CMK (cell line): ENCODE data around the gene CHODL.

Experiments used
- DNase-seq: peaks from one replicate; pipeline ENCODE4 v3.0.0-alpha.2; 2010; ENCODE audit warnings: low read depth

Gene CHODL, protein sequence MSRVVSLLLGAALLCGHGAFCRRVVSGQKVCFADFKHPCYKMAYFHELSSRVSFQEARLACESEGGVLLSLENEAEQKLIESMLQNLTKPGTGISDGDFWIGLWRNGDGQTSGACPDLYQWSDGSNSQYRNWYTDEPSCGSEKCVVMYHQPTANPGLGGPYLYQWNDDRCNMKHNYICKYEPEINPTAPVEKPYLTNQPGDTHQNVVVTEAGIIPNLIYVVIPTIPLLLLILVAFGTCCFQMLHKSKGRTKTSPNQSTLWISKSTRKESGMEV

DNA sequence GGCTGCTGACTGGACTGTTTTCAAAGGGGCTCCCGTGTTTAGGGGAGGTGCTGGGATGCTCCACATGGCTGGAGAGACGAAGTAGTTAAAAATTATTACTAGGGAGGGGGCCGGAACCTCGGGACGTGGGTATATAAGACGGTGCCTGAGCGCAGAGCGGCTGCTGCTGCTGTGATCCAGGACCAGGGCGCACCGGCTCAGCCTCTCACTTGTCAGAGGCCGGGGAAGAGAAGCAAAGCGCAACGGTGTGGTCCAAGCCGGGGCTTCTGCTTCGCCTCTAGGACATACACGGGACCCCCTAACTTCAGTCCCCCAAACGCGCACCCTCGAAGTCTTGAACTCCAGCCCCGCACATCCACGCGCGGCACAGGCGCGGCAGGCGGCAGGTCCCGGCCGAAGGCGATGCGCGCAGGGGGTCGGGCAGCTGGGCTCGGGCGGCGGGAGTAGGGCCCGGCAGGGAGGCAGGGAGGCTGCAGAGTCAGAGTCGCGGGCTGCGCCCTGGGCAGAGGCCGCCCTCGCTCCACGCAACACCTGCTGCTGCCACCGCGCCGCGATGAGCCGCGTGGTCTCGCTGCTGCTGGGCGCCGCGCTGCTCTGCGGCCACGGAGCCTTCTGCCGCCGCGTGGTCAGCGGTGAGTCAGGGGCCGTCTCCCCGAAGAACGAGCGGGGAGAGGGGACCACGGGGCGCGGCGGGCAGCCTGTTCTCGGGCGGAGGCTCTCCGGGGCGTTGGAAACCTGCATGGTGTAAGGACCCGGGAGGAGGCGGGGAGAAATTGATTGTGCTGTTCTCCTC is at the start of gene CHODL:
TSS of gene CHODL (plus strand) at position 163 of the 793 bp plus-strand sequence. CDS start at position 554, 391 bp downstream.
- DNase-seq: no peak

DNA sequence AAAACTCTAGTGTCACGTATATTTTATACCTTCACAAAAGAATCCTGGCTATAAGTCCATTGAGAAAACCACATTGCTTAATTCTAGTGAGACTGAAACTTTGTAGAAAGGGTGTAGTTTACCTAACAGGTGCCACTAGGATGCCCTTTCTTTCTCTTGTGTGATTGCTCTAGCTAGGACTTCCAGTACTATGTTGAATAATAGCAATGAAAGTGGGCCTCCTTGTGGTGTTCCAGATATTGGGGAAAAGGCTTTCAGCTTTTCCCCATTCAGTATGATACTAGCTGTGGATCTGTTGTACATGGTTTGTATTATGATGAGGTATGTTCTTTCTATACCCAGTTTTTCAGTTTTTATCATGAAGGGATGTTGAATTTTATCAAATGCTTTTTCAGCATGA is 39.7 kb upstream of the CHODL start:
- no peak for DNase-seq

DNA sequence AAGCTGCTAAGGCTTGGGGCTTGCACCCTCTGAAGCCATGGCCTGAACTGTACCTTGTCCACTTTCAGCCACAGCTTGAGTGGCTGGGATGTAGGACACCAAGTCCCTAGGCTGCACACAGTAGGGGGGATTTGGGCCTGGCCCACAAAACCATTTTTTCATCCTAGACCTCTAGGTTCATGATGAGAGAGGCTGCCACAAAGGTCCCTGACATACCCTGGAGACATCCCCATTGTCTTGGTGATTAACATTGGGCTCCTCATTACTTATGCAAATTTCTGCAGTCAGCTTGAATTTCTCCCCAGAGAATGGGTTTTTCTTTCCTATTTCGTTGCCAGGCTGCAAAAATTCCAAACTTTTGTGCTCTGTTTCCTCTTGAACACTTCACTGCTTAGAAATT is 26.3 kb upstream of the CHODL start:
- DNase-seq: no peak

DNA sequence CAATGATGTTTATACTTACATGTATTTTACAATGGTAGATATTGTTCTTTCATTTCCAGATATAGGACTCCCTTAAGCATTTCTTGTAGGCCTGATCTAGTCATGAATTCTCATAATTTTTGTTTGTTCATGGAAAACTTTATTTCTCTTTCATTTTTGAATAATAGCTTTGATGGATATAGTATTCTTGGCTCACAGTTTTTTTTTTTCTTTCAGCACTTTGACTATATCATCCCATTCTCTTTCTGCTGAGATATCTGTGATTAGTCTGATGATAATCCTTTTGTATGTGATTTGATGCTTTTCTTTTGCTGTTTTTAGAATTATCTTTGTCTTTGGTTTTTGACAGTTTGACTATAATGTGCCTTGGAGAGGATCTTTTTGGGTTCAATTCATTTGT is 24.1 kb upstream of the CHODL start:
- no peak for DNase-seq

DNA sequence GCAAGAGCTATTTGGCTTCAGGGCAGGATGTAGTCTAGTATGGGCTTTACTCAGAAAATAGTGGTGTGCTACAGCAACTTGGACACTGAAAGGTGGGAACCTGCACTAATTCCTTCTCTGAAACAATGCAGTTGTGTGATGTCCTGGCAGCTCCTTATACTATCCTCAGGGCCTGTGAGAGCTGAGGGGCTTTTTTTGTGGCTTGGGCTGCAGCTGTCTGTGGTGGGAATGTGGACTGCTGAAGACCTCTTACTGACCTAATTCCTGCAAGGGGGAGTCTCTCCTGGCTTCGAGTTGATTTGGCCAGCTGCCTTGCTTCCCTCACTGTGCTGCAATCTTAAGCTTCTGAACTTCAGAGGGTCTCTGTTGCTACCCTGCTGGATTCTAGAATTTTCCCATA is 22.3 kb upstream of the CHODL start:
- DNase-seq: no peak

DNA sequence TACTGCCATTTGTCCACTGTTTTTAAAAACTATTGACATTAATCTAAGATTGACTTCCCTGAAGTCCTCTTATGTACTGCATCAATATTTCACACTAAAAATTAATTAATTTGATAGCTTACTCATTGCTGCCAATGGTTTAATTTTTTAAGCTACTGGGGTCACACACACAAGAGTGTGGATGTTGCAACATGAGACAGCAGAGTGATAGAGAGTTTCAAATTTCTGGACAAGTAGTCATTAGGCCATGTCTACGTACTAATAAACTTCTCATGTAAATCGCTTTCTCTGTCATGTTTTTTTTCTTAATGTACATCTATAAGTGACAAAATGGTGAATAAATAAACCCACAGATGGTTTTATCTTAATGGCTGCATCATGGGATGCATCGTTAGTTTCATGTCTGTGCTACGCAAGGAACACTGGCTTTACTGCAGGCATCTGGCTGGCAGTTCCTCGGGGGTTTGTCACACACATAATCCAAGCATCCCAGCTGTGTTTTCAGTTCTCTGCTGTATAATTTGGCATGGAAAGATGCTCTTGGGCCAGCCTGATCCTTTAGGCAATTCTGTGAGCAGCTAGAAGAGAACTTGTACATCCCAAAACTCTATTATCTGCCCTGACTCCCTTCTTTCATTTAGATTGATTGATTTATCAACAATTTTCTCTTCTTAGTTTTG is 16.4 kb upstream of the CHODL start:
- no peak for DNase-seq

DNA sequence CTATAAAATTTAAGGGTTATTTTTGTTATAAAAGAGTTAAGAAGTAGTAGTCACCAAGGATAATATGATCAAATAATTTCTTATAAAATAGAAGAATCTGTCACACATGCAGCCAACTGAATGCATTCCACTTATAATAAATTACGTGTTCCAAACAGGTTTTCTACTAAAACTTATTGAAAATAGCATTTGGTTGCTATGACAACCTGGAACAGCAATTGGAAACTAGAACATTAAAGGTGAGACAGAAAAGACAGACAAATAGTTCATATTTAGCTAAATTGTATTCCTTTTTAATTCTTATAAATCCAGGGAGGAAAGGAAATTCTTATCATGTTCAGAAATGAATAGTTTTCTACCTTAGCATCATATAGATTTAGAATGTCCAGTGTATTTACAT is 9.1 kb upstream of the CHODL start:
- no peak for DNase-seq

DNA sequence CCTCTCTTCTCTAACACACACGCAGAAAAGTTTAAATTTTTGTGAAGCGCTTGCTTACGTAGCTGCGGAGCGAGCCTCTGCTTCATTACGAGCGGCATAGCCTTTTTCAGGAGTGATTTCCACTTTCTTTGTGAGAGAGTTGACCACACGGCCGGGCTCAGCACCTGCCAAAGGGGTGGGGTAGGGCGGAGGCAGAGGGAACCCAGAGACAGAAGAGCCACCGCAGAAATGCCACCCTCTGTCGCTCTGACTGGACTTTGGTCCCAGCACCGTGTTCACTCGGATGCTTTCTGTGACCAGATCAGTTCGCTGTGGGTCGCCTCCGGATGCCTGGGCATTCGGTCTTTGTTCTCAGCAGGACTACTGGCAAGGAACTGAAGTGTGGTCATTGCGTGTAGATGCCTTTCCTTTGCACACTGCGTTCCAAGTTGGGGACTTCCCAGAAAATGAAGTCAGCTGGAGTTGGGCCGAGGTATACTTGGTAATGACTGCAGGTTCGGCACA is 883 bp downstream of the CHODL start:
- DNase-seq: no peak

DNA sequence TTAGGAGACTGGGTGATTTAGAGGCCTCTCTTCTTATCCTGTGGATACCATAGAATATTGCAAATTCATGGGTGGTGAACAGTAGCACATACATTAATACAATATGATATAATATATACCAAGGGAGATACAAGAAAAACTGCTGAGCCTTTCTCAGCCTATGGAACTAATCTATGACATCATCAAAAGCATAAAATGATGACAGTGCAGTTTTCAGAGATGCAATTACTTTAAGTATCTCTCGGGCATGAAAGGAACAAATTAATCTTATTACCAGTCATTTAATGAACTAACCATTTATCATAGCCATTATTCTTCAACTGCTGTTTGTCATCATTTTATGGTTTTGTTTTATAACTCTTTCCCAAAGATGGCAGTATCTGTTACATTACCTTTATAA is 3.5 kb downstream of the CHODL start:
- DNase-seq: no peak

DNA sequence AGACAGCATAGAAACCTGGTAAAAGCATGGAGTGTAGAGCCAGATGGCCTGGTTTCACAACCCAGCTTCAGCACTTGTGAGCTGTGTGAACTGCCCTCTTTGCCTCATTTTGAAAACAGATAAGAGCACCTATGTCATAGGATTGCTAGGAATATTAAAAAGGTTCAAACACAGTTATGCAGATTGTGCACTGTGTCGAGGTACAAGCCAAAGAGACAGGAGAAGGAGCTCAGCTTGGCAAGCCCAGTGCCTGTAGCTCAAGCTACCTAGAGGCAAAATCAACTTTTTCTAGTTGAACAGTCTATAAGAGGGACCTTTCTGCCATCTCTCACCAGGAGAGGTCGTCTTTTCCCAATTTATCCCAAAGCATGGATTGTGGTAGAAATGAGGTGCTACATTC is 5.0 kb downstream of the CHODL start:
- DNase-seq: no peak

DNA sequence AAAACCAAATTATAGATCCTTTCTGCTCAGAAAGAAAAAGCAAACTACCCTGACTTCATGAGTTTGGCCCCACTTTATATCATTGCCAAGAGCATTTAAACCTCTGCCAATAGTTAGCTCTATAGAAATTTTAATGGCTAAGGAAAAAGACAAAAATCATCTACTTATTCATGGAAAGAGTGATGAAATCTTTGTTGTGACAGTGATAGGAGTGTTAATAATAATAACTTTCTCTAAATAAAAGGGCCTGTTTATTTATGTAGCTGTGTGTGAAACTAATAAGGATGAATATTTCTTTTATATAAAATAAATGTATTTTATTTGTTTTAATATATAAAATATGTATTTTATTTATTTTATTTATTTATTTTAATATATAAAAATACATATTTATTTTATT is 6.4 kb downstream of the CHODL start:
- DNase-seq: no peak

DNA sequence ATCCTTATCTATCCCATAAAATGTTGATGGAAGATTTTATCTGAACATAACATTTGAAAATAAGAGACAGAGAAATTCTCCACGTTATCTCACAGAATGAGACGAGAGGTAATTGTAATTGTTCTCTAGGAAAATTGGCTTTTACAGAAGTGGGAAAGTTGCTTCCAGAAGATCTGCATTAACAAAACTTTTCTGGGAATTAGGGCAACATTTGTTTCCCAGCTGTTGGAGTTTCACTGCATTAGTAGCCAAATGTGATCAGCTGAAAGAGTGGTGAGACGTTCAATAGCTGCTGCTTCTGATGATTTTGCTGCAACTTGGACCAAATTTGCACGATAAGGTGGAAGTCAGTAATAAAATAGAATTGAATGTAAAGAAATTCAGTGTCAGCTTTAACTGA is 7.6 kb downstream of the CHODL start:
- no peak for DNase-seq

DNA sequence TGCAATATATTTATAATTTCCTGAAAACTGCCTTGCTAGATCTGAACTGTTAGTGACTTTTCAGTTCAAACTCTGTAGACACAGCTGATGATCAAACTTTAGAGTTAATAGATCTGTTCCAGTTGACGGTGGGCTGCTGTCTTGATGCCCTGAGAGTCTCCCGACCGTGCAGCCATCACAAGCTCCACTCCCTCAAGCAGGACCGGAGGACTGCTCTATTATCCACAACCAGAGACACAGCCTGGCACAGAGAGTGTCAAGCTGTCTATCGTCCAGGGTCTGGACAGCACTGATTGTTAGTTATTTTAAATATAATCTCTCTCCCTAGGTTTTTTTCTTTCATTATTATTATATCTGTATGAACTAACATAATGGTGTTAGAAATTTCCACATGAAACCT is 8.0 kb downstream of the CHODL start:
- DNase-seq: no peak

DNA sequence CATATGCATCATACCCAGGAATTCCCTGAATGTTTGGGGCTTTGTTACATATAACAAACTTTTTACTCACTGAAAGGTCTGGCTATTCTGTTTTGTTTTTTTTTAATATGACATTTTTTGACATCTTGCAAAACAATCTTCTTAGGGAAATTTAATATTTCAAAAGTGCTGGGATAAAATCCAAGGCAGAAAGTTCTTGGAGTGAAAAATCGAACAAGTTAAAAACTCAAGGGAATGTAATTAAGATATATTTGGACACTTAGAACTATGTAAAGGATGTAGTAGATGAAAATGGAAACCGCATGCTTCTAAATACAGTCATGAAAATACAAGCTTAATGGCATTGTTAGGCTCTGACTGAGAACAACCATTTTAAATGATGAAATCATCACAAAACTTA is 8.6 kb downstream of the CHODL start:
- no peak for DNase-seq

DNA sequence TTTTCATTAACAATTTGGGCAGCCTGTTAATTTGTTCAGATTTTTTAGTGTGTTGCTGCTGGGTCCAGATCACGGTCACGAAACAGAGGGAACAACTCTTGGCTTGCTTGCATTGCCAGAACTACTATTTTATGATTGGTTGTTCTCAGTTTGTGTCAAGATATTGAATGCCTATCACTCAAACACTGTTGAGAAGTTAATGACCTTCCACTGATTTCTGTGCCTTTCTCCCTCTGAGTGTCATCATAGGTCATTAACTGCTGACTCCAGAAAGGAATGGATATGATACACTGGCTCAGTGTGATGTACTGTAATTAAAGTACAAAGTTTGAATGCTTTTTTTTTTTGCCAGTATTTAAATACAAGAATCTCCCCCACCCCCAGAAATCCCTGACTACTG is 9.2 kb downstream of the CHODL start:
- no peak for DNase-seq

DNA sequence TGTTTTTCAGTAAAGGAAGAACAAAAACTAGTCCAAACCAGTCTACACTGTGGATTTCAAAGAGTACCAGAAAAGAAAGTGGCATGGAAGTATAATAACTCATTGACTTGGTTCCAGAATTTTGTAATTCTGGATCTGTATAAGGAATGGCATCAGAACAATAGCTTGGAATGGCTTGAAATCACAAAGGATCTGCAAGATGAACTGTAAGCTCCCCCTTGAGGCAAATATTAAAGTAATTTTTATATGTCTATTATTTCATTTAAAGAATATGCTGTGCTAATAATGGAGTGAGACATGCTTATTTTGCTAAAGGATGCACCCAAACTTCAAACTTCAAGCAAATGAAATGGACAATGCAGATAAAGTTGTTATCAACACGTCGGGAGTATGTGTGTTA is 21.3 kb downstream of the CHODL start:
- no peak for DNase-seq

DNA sequence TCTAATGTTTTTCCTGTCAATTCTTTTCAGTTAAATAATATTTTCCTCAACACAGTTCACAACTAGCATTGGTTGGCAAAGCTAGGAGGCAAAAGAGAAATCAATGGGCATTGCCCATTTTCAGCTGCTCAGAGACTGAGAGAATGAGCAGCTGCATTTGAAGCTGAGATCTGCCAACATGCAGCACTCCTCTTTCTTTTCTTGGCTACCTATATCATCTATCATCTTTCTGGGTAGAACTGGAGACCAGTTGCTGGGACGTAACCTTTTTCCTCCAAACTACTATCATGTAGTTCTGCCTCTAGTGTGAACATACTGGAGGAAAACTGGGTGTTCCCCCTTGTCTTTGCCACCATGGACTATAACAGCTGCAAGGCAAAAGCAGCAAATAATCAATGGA is 22.9 kb downstream of the CHODL start:
- no peak for DNase-seq

DNA sequence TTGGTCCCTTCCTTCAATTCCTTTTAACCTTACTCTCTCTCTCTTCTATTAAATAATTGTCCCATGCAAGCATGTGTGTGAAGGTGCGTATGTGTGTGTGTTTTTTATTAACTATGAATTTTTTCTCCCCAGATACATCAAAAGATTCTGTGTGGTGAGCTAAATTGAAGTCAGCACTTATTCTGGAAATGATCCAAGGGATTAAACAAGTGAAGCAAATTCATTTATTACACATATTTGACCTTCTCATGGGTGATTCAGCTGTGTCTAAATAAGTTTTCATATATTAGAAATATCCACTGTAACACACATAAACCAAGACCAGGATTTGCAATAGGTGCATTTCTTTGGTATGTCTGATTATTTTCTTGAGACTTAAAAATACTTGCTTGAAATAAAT is 24.3 kb downstream of the CHODL start:
- no peak for DNase-seq

DNA sequence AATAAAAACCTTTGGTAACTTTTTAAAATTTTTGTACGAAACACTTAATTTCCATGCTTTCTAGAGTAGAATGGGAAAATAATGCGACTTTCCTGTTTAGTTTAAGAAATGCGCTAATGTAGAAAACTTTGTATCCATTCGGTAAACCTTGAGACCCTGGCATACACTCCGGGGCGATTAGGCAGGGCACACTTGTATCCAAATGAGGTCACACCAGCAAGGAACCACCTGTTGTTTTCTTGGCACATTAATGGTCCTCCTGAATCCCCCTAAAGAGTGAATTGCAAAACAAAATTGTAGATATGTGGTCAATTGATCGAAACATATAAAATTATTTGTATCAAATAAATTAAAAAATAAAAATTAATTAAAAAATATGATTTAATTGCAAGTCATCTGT is 25.2 kb downstream of the CHODL start:
- DNase-seq: no peak

DNA sequence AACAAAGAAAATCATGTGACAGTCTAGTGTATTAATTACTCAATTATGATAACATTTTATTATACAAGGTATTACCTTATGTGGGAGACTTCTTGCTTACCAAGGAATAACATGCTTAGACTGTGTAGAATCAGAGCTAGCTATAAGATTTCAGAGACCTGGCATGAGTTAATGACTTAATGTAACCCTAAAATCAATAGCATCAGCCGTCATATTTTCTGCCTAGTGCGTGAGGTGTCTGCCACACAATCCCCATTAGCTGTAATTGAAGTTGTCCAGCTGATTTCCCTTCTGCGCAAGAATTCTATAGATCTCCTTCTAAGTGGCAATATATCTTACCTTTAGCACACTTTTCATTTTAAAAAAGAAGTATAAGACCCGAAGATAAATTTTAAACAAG is 28.8 kb downstream of the CHODL start:
- DNase-seq: no peak

DNA sequence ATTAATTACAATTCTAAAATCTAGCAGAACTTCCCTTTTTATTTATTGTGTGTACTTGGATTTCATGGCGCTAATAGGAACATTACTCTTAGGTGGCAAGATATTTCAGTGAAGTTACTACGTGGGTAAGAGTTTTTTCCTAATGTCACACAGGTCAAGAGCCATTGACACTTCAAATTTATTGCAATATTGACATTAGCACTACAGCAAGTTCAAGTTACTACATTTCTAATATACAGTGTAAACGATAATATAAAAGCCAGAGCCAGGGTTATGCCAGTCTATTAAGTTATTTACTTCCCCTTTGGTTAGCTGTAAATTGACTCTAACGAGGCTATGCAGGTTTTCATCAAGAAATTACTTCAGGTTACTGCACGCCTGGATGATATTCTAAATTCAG is 29.7 kb downstream of the CHODL start:
- DNase-seq: no peak

DNA sequence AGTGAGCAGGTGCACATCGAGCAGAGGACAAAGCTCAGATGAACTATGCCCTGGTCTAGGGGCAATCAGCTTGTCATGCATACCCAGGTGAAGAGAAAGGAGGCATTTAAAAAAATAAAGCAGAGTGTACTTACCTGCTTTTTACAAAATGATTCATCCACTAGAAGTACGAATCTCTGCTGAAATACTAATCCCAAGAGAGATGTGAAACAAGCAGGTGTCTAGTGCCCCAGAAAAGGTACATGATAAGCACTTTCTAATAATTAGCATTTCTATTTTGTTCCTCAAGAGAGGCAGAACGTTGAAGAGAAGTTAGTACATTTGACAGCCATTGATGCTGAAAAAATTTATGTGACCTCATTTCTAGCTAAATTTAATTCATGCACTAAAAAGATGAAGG is 31.1 kb downstream of the CHODL start:
- no peak for DNase-seq

DNA sequence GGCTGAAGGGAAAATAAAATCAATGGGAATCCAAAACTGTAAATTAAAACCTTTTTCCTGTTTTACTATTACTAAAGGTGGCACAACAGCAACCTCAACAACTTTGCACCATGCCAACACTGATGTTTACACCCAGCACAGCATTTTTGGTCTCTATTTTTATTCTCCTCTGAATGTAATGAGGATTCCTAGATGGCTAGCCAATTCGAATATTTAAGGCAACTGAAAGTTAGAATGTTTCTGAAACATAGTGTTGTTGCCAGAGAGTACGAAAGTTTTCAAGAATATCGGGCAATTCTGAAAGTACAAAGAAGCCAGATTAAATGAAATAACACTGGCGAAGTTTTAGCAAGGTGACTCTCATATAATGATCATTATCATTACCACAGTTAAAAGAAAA is 40.7 kb downstream of the CHODL start:
- no peak for DNase-seq
